H9 (cell line): Measurements from ENCODE around the gene PTRH1. TPM values are rescaled to one million over a fixed set of nuclear protein-coding genes. Genes with fewer than 3 reads are reported as not detected.
A peak's percentile ranks its signal among the peaks of the same experiment; 100 is the strongest.

Experiments used
- DNase-seq: peaks from one replicate; pipeline ENCODE4 v3.0.0-alpha.2; 2017
- H2AFZ ChIP-seq: one replicate; pipeline ENCODE4 v1.6.1; 2013; ENCODE audit warnings: mild to moderate bottlenecking, low read length, control low read depth, moderate library complexity
- H2AK5ac ChIP-seq: 2 replicates; pipeline ENCODE4 v1.6.1; 2013; ENCODE audit warnings: low read length, control low read depth, mixed read lengths; ENCODE audit not compliant: insufficient read length
- H2BK120ac ChIP-seq: one replicate; pipeline ENCODE4 v1.6.1; 2013; ENCODE audit warnings: low read depth, mild to moderate bottlenecking, low read length, control low read depth, inconsistent platforms; ENCODE audit not compliant: poor library complexity, severe bottlenecking
- H2BK12ac ChIP-seq: 2 replicates; pipeline ENCODE4 v1.6.1; 2013; ENCODE audit warnings: low read length, control low read depth, mixed read lengths, low read depth; ENCODE audit not compliant: insufficient read length
- H2BK15ac ChIP-seq: 2 replicates; pipeline ENCODE4 v1.6.1; 2013; ENCODE audit warnings: low read depth, low read length, control low read depth
- H2BK20ac ChIP-seq: one replicate; pipeline ENCODE4 v1.6.1; 2013; ENCODE audit warnings: low read depth, mild to moderate bottlenecking, low read length, control low read depth, inconsistent platforms; ENCODE audit not compliant: poor library complexity, severe bottlenecking
- H2BK5ac ChIP-seq: 2 replicates; pipeline ENCODE4 v1.6.1; 2013; ENCODE audit warnings: low read length, control low read depth, mixed read lengths; ENCODE audit not compliant: insufficient read length
- H3K14ac ChIP-seq: 2 replicates; pipeline ENCODE4 v1.6.1; 2013; ENCODE audit warnings: low read length, control low read depth; ENCODE audit not compliant: insufficient read depth
- H3K18ac ChIP-seq: 2 replicates; pipeline ENCODE4 v1.6.1; 2013; ENCODE audit warnings: low read depth, mild to moderate bottlenecking, mixed read lengths, low read length, control low read depth; ENCODE audit not compliant: insufficient read length
- H3K23ac ChIP-seq: 2 replicates; pipeline ENCODE4 v1.6.1; 2013; ENCODE audit warnings: low read length, control low read depth, mixed read lengths, low read depth; ENCODE audit not compliant: insufficient read length
- H3K23me2 ChIP-seq: 2 replicates; pipeline ENCODE4 v1.6.1; 2013; ENCODE audit warnings: low read depth, mild to moderate bottlenecking, mixed read lengths, low read length, control low read depth; ENCODE audit not compliant: insufficient read length, poor library complexity, severe bottlenecking
- H3K27ac ChIP-seq: 2 replicates; pipeline ENCODE4 v1.5.1; 2013; ENCODE audit warnings: low read length, control low read depth, mixed read lengths, low read depth; ENCODE audit not compliant: insufficient read length
- H3K27me3 ChIP-seq: 2 replicates; pipeline ENCODE4 v1.6.1; 2013; ENCODE audit warnings: low read length, control low read depth, inconsistent platforms; ENCODE audit not compliant: insufficient read depth
- H3K4ac ChIP-seq: 2 replicates; pipeline ENCODE4 v1.6.1; 2013; ENCODE audit warnings: low read depth, mild to moderate bottlenecking, control low read depth, inconsistent platforms, low read length, moderate library complexity
- H3K4me1 ChIP-seq: 2 replicates; pipeline ENCODE4 v1.6.1; 2013; ENCODE audit warnings: low read length, control low read depth, inconsistent platforms; ENCODE audit not compliant: insufficient read depth
- H3K4me2 ChIP-seq: 2 replicates; pipeline ENCODE4 v1.6.1; 2013; ENCODE audit warnings: low read length, control low read depth, mixed read lengths; ENCODE audit not compliant: insufficient read length, insufficient read depth
- H3K56ac ChIP-seq: 2 replicates; pipeline ENCODE4 v1.6.1; 2013; ENCODE audit warnings: low read depth, mild to moderate bottlenecking, mixed read lengths, low read length, control low read depth; ENCODE audit not compliant: insufficient read length
- H3K79me1 ChIP-seq: 2 replicates; pipeline ENCODE4 v1.6.1; 2013; ENCODE audit warnings: low read depth, mild to moderate bottlenecking, moderate library complexity, low read length, control low read depth, inconsistent platforms; ENCODE audit not compliant: insufficient read depth, poor library complexity, severe bottlenecking
- H3K79me2 ChIP-seq: 2 replicates; pipeline ENCODE4 v1.6.1; 2013; ENCODE audit warnings: low read length, control low read depth, inconsistent platforms; ENCODE audit not compliant: insufficient read depth
- H3K9ac ChIP-seq: 2 replicates; pipeline ENCODE4 v1.6.1; 2013; ENCODE audit warnings: low read length, control low read depth, mixed read lengths; ENCODE audit not compliant: insufficient read length; ENCODE audit errors: extremely low read depth
- H3K9me3 ChIP-seq: one replicate; pipeline ENCODE4 v1.6.1; 2013; ENCODE audit warnings: low read depth, low read length, inconsistent platforms; ENCODE audit not compliant: control insufficient read depth
- H3T11ph ChIP-seq: one replicate; pipeline ENCODE4 v1.6.1; 2013; ENCODE audit warnings: mild to moderate bottlenecking, low read length, control low read depth, inconsistent platforms
- H4K20me1 ChIP-seq: one replicate; pipeline ENCODE4 v1.6.1; 2013; ENCODE audit not compliant: control insufficient read depth, insufficient read length, insufficient read depth
- H4K5ac ChIP-seq: 2 replicates; pipeline ENCODE4 v1.6.1; 2013; ENCODE audit warnings: low read depth, mild to moderate bottlenecking, mixed read lengths, low read length, control low read depth; ENCODE audit not compliant: insufficient read length
- H4K8ac ChIP-seq: replicated peaks from 2 replicates; pipeline ENCODE4 v1.6.1; 2013; ENCODE audit warnings: low read length, control low read depth, mixed read lengths, low read depth; ENCODE audit not compliant: insufficient read length
- H4K91ac ChIP-seq: 2 replicates; pipeline ENCODE4 v1.6.1; 2013; ENCODE audit warnings: low read depth, mild to moderate bottlenecking, moderate library complexity, mixed read lengths, low read length, control low read depth; ENCODE audit not compliant: insufficient read length
- H3K27ac Mint-ChIP-seq, 3 experiments: 2 replicates in 2 of 3; 3 replicates in 1 of 3; pipeline ENCODE4 v1.8.0; 2020 to 2021; ENCODE audit warnings: mixed read lengths in 3 of 3, mild to moderate bottlenecking in 1 of 3, moderate library complexity in 1 of 3
- H3K27me3 Mint-ChIP-seq: 2 replicates; pipeline ENCODE4 v1.8.0; 2021; ENCODE audit warnings: low read depth, mild to moderate bottlenecking, moderate library complexity, mixed read lengths
- H3K36me3 Mint-ChIP-seq, 3 experiments: 2 replicates in 2 of 3; 3 replicates in 1 of 3; pipeline ENCODE4 v1.8.0; 2020 to 2021; ENCODE audit warnings: low read depth in 3 of 3, mixed read lengths in 3 of 3; ENCODE audit not compliant: insufficient read depth in 1 of 3
- H3K4me1 Mint-ChIP-seq, 2 experiments: 2 replicates each; pipeline ENCODE4 v1.8.0; 2020; ENCODE audit warnings: mixed read lengths in 2 of 2
- H3K4me3 Mint-ChIP-seq, 2 experiments: 2 replicates in 1 of 2; 3 replicates in 1 of 2; pipeline ENCODE4 v1.8.0; 2020 to 2021; ENCODE audit warnings: mild to moderate bottlenecking in 2 of 2, mixed read lengths in 2 of 2, moderate library complexity in 1 of 2
- H3K9me3 Mint-ChIP-seq, 2 experiments: 2 replicates in 1 of 2; 3 replicates in 1 of 2; pipeline ENCODE4 v1.8.0; 2020; ENCODE audit warnings: mild to moderate bottlenecking in 2 of 2, mixed read lengths in 2 of 2, moderate library complexity in 1 of 2
- CTCF ChIP-seq: fragments of 200-600 bp; sonication (generic); conservative IDR thresholded peaks from 3 replicates; pipeline ENCODE4 v1.8.0; 2021; ENCODE audit warnings: antibody characterized with exemption, mild to moderate bottlenecking
- WGBS: extraction: QIAGEN DNeasy Blood & Tissue Kit; methylation state at CpG from one replicate; pipeline ENCODE4 v1.1.7; 2013; ENCODE audit warnings: missing lambda C conversion rate, low lambda C conversion rate, mixed read lengths; ENCODE audit not compliant: insufficient read length; ENCODE audit errors: extremely low coverage; 5-methylcytosine and 5-hydroxymethylcytosine counted together
- total RNA-seq: library from RNA; stranded (reverse); gene quantifications from 2 replicates; pipeline ENCODE4 v1.2.1, GENCODE V29; 2021

The PTRH1 gene
- total RNA-seq, 1 experiment from 2014 or later, result 10.9 TPM

GRCh38 chr9:127667906-127668305 is 47.6 kb downstream of the PTRH1 start:
- no peak overlapping the region for H3K4me3 Mint-ChIP-seq
- WGBS, result no CpG with 5 or more reads among the region's 18 CpGs
- H3K27ac ChIP-seq, result no peak overlapping the region
- H3K27me3 ChIP-seq, result no peaks in the 10 kb centered on the region
- no peak overlapping the region for H3K18ac ChIP-seq
- DNase-seq, result no peak
- H2AK5ac ChIP-seq, result no peak overlapping the region
- H2BK5ac ChIP-seq, result no peak overlapping the region
- no peaks in the 10 kb centered on the region for H3K27me3 Mint-ChIP-seq
- no peak overlapping the region for H3K9ac ChIP-seq
- no peak overlapping the region for H2BK15ac ChIP-seq
- H3K56ac ChIP-seq, result no peak overlapping the region
- peaks cover 26 to 58% (median 35%) of the 10 kb centered on the region in 3 experiments; a peak in 6 of 7 replicates for H3K36me3 Mint-ChIP-seq
- H4K20me1 ChIP-seq, result peaks cover 2% of the 10 kb centered on the region
- H3T11ph ChIP-seq, result no peak overlapping the region
- no peak overlapping the region for H4K91ac ChIP-seq
- H3K4me1 ChIP-seq, result no peaks in the 10 kb centered on the region
- H3K23ac ChIP-seq, result no peak overlapping the region
- no peak overlapping the region for H2BK12ac ChIP-seq
- H2BK120ac ChIP-seq, result no peak overlapping the region
- peak overlapping the region in 2 of 3 experiments; percentile 58 to 74; a peak in 2 of 7 replicates for H3K27ac Mint-ChIP-seq
- no peak overlapping the region for H3K14ac ChIP-seq
- no peaks in the 10 kb centered on the region for H3K79me2 ChIP-seq
- no peak overlapping the region for H4K5ac ChIP-seq
- no peak overlapping the region for H3K4ac ChIP-seq
- no peak overlapping the region for H2AFZ ChIP-seq
- H3K9me3 ChIP-seq, result no peaks in the 10 kb centered on the region
- no peaks in the 10 kb centered on the region for H3K9me3 Mint-ChIP-seq
- no peaks in the 10 kb centered on the region for H3K4me1 Mint-ChIP-seq
- no peak for TF ChIP-seq CTCF
- no peak overlapping the region for H3K4me2 ChIP-seq
- H2BK20ac ChIP-seq, result no peak overlapping the region
- H3K23me2 ChIP-seq, result no peaks in the 10 kb centered on the region
- no peaks in the 10 kb centered on the region for H3K79me1 ChIP-seq
- H4K8ac ChIP-seq, result no peak overlapping the region
